T-helper 2 cell (primary cell): ENCODE measurements around the gene ENPEP.
"Not testable (repeated sequence)": the region's sequence is repeated elsewhere in the genome, so short reads cannot be mapped to it uniquely, and the experiment has no call there.

ENCODE experiments used
- DNase-seq, 5 experiments: peaks; one replicate each; pipeline versions ENCODE4 v3.0.0 to v3.0.0-alpha.2; 2012 to 2022
- total RNA-seq, 2 donors: gene quantifications; one replicate each; lab custom pipeline; 2026; lab: John Stamatoyannopoulos, UW

The ENPEP gene, protein sequence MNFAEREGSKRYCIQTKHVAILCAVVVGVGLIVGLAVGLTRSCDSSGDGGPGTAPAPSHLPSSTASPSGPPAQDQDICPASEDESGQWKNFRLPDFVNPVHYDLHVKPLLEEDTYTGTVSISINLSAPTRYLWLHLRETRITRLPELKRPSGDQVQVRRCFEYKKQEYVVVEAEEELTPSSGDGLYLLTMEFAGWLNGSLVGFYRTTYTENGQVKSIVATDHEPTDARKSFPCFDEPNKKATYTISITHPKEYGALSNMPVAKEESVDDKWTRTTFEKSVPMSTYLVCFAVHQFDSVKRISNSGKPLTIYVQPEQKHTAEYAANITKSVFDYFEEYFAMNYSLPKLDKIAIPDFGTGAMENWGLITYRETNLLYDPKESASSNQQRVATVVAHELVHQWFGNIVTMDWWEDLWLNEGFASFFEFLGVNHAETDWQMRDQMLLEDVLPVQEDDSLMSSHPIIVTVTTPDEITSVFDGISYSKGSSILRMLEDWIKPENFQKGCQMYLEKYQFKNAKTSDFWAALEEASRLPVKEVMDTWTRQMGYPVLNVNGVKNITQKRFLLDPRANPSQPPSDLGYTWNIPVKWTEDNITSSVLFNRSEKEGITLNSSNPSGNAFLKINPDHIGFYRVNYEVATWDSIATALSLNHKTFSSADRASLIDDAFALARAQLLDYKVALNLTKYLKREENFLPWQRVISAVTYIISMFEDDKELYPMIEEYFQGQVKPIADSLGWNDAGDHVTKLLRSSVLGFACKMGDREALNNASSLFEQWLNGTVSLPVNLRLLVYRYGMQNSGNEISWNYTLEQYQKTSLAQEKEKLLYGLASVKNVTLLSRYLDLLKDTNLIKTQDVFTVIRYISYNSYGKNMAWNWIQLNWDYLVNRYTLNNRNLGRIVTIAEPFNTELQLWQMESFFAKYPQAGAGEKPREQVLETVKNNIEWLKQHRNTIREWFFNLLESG
- total RNA-seq, result 0 reads per million in 2 donors

DNA sequence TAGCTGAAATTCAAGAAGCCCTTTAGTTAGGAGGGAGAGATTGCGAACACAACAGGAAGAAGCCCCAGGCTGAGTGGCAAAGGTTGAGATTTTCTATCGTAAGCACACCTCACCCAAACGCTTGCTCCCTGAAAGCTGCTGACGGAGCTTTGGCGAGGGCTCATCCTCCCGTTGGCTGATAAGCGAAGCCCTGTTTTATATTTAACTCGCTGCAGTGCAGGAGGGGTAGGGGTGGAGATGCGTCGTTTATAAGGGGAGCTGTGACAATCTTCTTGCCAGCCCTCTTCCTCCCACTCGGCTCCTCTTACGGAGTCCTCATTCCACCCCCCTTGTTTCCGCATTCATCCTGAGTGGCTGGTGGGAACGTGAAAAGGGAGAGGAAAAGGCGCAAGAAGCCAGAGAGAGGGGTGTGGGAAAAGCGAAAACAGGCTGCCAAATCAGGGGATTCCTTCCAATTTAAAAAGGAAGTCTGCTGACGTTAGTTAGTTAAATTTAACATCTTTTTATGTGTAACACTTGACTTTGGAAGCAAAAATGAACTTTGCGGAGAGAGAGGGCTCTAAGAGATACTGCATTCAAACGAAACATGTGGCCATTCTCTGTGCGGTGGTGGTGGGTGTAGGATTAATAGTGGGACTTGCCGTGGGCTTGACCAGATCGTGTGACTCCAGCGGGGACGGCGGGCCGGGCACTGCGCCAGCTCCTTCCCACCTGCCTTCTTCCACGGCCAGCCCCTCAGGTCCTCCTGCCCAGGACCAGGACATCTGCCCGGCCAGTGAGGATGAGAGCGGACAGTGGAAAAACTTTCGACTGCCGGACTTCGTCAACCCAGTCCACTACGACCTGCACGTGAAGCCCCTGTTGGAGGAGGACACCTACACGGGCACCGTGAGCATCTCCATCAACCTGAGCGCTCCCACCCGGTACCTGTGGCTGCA lies at the start of gene ENPEP:
Gene ENPEP, plus strand, starts transcription at position 275 of the 938 bp plus-strand sequence. Its CDS starts 260 bp downstream, at position 535.
- no peak for DNase-seq

- DNase-seq, result not testable (repeated sequence)
Observed at GRCh38 chr4:110431805-110432204, 44.1 kb upstream of the ENPEP start.

DNA sequence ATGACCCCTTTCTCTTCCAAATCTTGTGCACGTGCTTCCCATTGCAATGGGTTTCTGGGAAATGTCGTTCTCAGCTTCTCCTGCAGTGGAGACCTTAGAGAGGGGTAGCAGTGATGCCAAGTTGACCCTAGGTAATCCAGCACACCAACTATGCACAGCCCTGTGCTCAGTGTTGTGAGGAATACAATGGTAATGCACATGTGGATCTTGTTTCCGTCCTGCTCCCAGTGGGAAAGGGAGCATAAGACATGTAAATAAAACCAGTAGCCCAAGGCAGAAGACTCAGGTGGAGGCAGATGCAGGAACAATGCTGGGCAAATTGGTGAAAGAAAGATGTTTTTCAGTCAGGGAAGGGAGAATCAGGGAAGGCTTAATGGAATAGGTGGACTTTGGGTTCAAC lies 38.7 kb upstream of the ENPEP start:
- DNase-seq, result not testable (repeated sequence)

GRCh38 chr4:110439209-110439608 lies 36.7 kb upstream of the ENPEP start:
- not testable (repeated sequence) for DNase-seq

DNA sequence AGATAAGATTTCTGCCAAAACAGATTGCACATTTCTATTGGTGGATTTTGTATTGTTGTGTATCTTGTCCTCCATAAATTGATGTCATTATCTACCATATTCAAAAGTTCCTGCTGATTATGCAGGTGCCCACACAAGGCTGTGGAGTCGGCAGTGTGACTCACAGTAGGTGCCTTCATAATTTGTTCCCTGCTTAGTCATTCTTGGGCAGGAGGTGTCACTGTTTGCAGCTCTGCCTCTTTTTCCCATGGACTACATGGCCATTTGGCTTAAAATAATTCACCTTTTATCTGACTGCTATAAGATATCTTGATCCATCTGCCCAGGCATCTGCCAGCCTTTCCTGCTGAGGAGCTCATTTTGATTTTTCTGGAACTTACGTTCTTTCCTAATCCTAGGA lies 33.6 kb upstream of the ENPEP start:
- DNase-seq, result no peak

- DNase-seq, result no peak
Observed at GRCh38 chr4:110442788-110443187, 33.2 kb upstream of the ENPEP start.

GRCh38 chr4:110449947-110450346 lies 26.0 kb upstream of the ENPEP start:
- DNase-seq, result no peak

DNA sequence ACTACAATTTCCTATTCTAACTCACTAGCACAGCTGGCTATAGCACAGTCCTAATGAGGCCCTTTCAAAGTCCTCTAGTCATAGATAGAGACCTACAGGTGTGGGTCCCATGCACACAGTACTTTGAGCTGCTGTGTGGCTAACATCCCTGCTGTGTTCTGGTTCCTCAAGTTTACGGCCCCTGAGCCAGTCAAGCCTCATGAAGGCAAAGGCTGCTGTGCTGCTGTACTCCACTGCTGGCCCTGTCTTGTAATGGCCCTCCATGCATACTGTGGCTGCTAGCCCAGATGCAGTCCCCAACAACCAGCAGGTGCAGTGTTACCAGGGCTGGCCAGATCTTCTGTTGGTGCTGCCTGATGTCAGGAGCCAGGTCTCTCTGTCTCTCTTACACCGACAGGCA lies 23.4 kb upstream of the ENPEP start:
- DNase-seq, result no peak

DNA sequence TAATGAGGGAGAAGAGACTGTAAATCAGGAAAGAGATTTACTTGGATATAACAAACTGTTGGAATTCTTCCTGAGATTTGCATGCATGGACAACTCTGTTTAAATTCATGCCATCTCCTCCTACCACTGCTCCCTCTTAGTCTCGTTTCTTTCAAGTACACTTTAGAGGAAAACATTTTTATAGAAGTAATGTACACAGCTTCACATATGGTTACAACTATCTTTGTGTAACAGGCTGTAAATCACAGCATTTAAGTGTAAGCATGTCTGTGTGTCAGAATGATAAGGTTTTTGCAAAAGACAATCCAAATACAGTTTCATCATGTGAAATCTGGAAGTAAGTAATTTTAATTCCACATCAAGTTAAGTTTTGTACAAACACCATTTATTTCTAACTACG lies 21.5 kb upstream of the ENPEP start:
- DNase-seq, result no peak

GRCh38 chr4:110458494-110459266 lies 17.3 kb upstream of the ENPEP start:
- DNase-seq, result no peak

DNA sequence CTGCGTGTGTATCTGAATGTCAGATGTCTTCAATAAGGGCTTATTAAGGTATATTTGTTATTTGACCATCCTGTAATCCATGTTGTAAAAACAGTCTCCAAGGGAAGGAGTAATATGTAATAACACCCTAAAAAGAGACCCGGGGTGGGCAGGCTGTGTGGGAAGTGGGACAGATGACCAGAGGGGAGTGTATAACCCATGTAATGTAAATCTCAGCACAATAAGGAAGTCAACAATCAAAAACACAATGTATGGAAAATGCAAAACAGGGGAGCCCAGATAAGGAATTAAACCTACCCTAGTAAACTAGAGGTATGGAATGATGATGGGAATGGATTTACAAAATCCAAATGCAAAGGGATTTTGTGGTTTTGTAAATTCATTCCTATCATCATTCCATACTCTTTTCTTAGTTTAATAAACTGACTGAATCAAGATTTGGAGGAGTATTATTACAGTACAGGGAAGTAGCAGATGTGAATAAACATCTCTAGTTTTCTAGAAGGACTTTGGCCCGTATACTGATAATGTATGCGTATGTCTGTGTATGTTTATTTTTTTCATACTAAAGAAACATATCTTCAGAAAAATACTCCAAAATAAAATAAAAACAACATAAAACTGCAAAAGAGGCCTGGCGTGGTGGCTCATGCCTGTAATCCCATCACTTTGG lies 15.7 kb upstream of the ENPEP start:
- no peak for DNase-seq

DNA sequence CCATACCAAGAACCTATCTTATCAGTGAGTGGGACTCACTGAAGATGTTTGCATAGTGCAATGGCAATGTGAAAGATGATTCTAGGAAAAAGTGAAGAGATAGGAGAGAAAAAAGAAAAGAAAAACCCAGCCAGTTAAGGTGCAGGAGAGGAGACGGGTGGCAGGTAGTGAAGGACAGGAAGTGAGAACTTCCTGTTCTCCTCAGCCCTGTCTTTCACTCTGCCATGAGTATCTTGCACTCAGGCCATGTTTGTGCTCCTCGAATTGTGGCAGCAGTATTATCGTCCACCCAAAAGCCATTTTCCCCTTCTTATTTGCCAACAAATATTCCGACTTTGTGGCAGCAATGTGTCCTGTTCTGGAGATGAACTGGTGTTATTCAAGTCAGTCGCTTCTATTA lies 8.6 kb upstream of the ENPEP start:
- no peak for DNase-seq

DNA sequence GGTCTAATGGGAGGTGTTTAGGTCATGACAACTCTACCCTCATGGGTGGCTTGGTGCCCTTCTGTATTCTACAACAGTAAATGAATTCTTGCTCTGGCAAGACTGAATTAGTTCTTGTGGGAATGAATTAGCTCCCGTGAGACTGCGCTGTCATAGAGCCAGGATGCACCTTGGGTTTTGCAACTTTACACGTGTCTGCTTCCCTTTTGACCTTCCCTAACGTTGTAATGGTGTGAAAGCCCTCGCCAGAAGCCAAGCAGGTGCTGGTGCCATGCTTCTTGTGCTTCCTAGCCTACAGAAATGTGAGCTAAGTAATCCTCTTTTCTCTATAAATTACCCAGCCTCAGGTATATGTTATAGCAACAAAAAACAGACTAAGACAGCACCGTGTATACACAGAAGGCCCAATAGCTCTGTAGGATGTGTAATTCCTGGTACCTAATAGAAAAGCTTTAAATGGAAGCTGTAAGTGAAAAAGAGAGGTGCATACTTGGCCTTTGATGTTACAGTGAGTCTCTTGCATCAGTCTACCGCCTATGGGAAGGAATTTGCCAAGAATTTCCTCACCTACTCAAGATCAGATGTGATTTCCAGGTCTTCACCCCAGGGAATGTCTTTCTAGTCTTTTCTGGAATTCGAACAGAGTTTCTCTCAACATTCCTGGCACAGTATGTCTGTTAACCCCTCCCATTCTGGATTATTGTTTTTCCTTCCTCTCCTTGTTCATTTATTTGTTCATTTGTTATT lies 3.2 kb upstream of the ENPEP start:
- no peak for DNase-seq

- no peak for DNase-seq
Observed at GRCh38 chr4:110474481-110474880, 1.5 kb upstream of the ENPEP start.

DNA sequence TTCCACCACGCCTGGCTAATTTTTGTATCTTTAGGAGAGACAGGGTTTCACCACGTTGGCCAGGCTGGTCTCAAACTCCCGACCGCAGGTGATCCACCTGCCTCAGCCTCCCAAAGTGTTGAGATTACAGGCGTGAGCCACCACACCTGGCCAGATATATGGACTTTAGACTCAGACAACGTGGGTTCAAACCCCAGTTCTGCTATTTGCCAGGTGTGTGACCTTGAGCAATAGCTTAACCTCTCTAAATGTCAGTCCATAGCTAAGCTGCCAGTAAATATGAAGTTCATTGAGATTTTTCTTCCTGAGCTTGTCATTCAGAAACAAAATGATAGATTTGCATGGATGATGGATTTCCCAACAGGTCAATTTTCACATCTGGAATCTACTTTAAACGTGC lies 875 bp upstream of the ENPEP start:
- not testable (repeated sequence) for DNase-seq

- no peak for DNase-seq
Observed at GRCh38 chr4:110477836-110478235, 1.9 kb downstream of the ENPEP start.

GRCh38 chr4:110480031-110480549 lies 4.1 kb downstream of the ENPEP start:
- no peak for DNase-seq

DNA sequence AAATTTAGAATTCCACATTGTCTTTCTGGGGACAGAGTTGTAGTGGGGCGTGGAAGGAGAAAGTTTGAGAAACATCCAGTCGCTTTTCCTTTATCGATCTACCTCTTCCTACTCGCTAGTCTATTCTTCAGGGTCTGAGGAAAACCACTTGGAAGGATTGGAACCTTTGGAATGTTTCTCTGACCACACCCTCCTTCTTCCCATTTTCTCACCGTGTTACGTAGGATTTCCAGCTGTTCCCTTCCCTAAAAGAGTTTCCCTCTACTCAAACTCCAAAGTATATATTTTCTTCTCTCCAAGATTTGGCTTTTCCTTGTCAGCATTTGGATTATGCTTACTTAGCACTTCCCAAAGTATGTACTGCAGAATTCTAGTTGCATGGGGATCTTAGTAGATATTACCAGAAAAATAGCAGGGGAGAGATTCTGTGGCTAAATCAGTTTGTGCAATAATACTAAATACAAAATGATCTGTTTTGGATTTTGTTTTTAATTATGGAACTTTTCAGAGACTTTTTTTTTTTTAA lies 4.9 kb downstream of the ENPEP start:
- no peak for DNase-seq

DNA sequence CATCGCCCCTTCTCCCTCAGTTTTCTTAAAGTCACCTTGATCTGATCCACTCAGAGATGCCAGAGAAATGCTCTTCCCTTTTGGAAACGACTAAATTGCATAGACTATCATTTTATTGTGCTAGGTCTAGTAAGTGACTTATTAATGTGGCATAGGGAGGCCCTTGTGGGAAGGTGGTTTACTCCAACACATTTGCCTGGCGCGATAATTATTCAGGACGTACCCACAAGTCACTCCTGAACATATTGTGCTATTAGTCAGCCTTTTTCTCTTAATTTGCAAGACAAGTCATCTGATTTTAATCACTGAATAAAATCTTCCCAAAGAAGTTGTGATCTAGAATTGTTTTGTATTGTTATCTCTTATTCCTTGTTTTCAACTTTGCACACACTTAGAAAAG lies 7.6 kb downstream of the ENPEP start:
- no peak for DNase-seq

DNA sequence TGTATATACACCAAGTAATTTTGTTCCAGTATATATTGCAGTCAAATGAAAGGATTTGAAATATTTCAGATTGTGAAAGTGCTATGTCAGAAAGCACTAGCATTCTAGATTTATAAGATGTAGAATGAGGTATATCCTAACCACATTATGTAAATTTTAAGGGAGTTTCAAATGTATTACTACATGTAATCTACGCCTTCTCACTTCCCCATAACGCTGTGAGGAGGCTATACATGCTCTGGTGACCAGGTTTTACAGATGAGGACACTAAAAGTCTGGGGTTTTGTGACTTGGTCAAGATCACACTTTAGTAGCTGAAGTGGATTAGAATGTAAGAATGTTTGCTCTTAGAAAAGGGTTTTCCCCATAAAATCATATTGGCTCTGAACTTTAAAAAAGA lies 8.1 kb downstream of the ENPEP start:
- no peak for DNase-seq
